ENCODE results near the gene RNF26. TPM values are rescaled to one million over a fixed set of nuclear protein-coding genes. Genes with fewer than 3 reads are reported as not detected.
A peak's percentile ranks its signal among the peaks of the same experiment; 100 is the strongest.

RNF26 gene
- total RNA-seq, 2 donors from 2014 or later = 51.8 to 76.3 TPM

DNA sequence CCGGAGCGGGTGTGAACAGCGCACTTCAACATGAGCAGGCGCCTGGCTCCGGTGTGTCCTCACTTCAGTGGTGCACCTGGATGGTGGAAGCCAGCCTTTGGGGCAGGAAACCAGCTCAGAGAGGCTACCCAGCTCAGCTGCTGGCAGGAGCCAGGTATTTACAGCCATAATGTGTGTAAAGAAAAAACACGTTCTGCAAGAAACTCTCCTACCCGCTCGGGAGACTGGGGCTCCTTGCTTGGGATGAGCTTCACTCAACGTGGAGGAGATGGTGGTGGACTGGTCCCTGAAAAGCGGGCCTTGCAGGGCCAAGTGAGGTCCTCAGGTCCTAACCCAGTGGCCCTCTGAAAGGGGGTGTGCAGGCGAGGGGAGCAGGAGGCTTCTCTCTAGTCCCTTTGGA, 24.9 kb upstream of the RNF26 start:
- no peak for TF ChIP-seq CTCF (conservative IDR thresholded peaks at IDR 0.05)
- Mint-ChIP-seq H3K9me3 (no peaks in the 10 kb centered on the region), H3K4me1 (peaks cover 9% of the 10 kb centered on the region), H3K4me3 (no peak overlapping the region), H3K36me3 (ENCODE audit: low read depth) (peaks cover 36% of the 10 kb centered on the region), H3K27me3 (ENCODE audit: insufficient read depth) (peaks cover 3% of the 10 kb centered on the region), H3K27ac (peak overlapping the region; percentile 15)
- Histone ChIP-seq H3K27ac (ENCODE audit: low read depth, low read length) (no peak overlapping the region), H3K4me1 (ENCODE audit: control insufficient read depth, insufficient read depth, low read length) (no peaks in the 10 kb centered on the region), H3K4me3 (ENCODE audit: low read length) (no peak overlapping the region), H3K9ac (ENCODE audit: extremely low read depth, low read length, poor library complexity, severe bottlenecking) (no peak overlapping the region), H3K36me3 (ENCODE audit: control insufficient read depth, insufficient read depth, low read length) (peaks cover 28% of the 10 kb centered on the region), H3K27me3 (ENCODE audit: control insufficient read depth, insufficient read depth, low read length, poor library complexity, severe bottlenecking) (no peaks in the 10 kb centered on the region), H3K9me3 (ENCODE audit: control insufficient read depth, low read length) (no peaks in the 10 kb centered on the region)
- WGBS, 2 experiments (ENCODE audit: insufficient coverage in 1 of 2, insufficient read length in 1 of 2) = 94 to 96% methylated on average over 8 to 11 of the region's 11 CpGs
- no peak for DNase-seq

GRCh38 chr11:119309953-119310681, 24.2 kb upstream of the RNF26 start:
- no peak overlapping the region for H3K9ac ChIP-seq (ENCODE audit: extremely low read depth, low read length, poor library complexity, severe bottlenecking)
- H3K4me1 ChIP-seq (ENCODE audit: control insufficient read depth, insufficient read depth, low read length) = no peaks in the 10 kb centered on the region
- peaks cover 28% of the 10 kb centered on the region for H3K36me3 ChIP-seq (ENCODE audit: control insufficient read depth, insufficient read depth, low read length)
- Mint-ChIP-seq H3K9me3 (no peaks in the 10 kb centered on the region), H3K36me3 (ENCODE audit: low read depth) (peaks cover 37% of the 10 kb centered on the region), H3K4me3 (no peak overlapping the region), H3K4me1 (peaks cover 9% of the 10 kb centered on the region), H3K27ac (peak overlapping the region; percentile 15), H3K27me3 (ENCODE audit: insufficient read depth) (peaks cover 9% of the 10 kb centered on the region)
- peaks cover under 1% of the 10 kb centered on the region for H3K27me3 ChIP-seq (ENCODE audit: control insufficient read depth, insufficient read depth, low read length, poor library complexity, severe bottlenecking)
- H3K4me3 ChIP-seq (ENCODE audit: low read length) = no peak overlapping the region
- no peak for TF ChIP-seq CTCF (conservative IDR thresholded peaks at IDR 0.05)
- 72 to 94% methylated on average over 10 to 16 of the region's 17 CpGs for WGBS, 2 experiments (ENCODE audit: insufficient coverage in 1 of 2, insufficient read length in 1 of 2)
- H3K27ac ChIP-seq (ENCODE audit: low read depth, low read length) = no peak overlapping the region
- DNase-seq = peak; percentile 81
- H3K9me3 ChIP-seq (ENCODE audit: control insufficient read depth, low read length) = no peaks in the 10 kb centered on the region

DNA sequence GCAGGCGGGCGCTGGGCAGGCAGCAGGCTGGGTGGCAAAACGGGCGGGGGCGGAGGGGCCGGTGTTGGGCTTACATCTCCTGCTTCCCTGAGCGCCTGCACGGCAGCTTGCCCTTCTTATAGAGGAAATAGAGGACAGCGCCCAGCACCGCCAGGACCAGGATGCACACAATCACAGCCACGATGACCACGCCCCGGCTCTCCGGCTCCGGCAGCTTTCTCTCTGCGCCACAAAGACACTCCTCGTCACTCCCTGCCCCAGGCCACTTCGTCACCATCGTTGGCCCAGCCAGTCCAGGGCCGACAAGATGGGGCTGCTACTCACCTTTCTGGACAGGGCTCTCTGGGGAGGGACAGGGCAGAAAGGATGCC, 23.7 kb upstream of the RNF26 start:
- peaks cover 34% of the 10 kb centered on the region for H3K36me3 Mint-ChIP-seq (ENCODE audit: low read depth)
- no peak overlapping the region for H3K27ac ChIP-seq (ENCODE audit: low read depth, low read length)
- no peaks in the 10 kb centered on the region for H3K4me1 ChIP-seq (ENCODE audit: control insufficient read depth, insufficient read depth, low read length)
- H3K36me3 ChIP-seq (ENCODE audit: control insufficient read depth, insufficient read depth, low read length) = peaks cover 28% of the 10 kb centered on the region
- no peak overlapping the region for H3K4me3 Mint-ChIP-seq
- no peaks in the 10 kb centered on the region for H3K9me3 Mint-ChIP-seq
- no peak overlapping the region for H3K27ac Mint-ChIP-seq
- DNase-seq = peak; percentile 53
- H3K27me3 ChIP-seq (ENCODE audit: control insufficient read depth, insufficient read depth, low read length, poor library complexity, severe bottlenecking) = peaks cover 6% of the 10 kb centered on the region
- no peak overlapping the region for H3K4me3 ChIP-seq (ENCODE audit: low read length)
- peaks cover 14% of the 10 kb centered on the region for H3K27me3 Mint-ChIP-seq (ENCODE audit: insufficient read depth)
- no peak overlapping the region for H3K9ac ChIP-seq (ENCODE audit: extremely low read depth, low read length, poor library complexity, severe bottlenecking)
- H3K4me1 Mint-ChIP-seq = peaks cover 9% of the 10 kb centered on the region
- no peak for TF ChIP-seq CTCF (conservative IDR thresholded peaks at IDR 0.05)
- WGBS, 2 experiments (ENCODE audit: insufficient coverage in 1 of 2, insufficient read length in 1 of 2) = 95 to 100% methylated on average over 10 to 20 of the region's 20 CpGs
- H3K9me3 ChIP-seq (ENCODE audit: control insufficient read depth, low read length) = no peaks in the 10 kb centered on the region
